ENCODE measurements around the gene CAMSAP2.

CAMSAP2 gene
- 21.5 to 146 (median 67.7) reads per million in 17 experiments for total RNA-seq

- DNase-seq = peak; percentile 81 to 94 (median 86)
Observed at GRCh38 chr1:200738327-200738948, at the start of gene CAMSAP2. Gene CAMSAP2, plus strand, starts transcription at chr1:200738893. Its CDS starts 935 bp downstream, at chr1:200739828.

- DNase-seq = no peak
Observed at GRCh38 chr1:200692316-200692715, 46.4 kb upstream of the CAMSAP2 start.

GRCh38 chr1:200693327-200693726 is 45.4 kb upstream of the CAMSAP2 start:
- no peak for DNase-seq

GRCh38 chr1:200694738-200695137 is 44.0 kb upstream of the CAMSAP2 start:
- DNase-seq = no peak

- DNase-seq = peak; percentile 18 to 75 (median 59)
Observed at GRCh38 chr1:200699871-200700270, 38.8 kb upstream of the CAMSAP2 start.

- DNase-seq = no peak
Observed at GRCh38 chr1:200704986-200705500, 33.6 kb upstream of the CAMSAP2 start.

- DNase-seq = no peak
Observed at GRCh38 chr1:200706111-200706814, 32.4 kb upstream of the CAMSAP2 start.

- no peak for DNase-seq
Observed at GRCh38 chr1:200707116-200707515, 31.6 kb upstream of the CAMSAP2 start.

GRCh38 chr1:200708161-200708560 is 30.5 kb upstream of the CAMSAP2 start:
- DNase-seq = no peak

- no peak for DNase-seq
Observed at GRCh38 chr1:200708769-200709168, 29.9 kb upstream of the CAMSAP2 start.

- no peak for DNase-seq
Observed at GRCh38 chr1:200710166-200710565, 28.5 kb upstream of the CAMSAP2 start.

GRCh38 chr1:200714504-200715187 is 24.0 kb upstream of the CAMSAP2 start:
- no peak for DNase-seq

GRCh38 chr1:200720199-200720598 is 18.5 kb upstream of the CAMSAP2 start:
- no peak for DNase-seq

- DNase-seq = no peak
Observed at GRCh38 chr1:200724064-200724463, 14.6 kb upstream of the CAMSAP2 start.

- DNase-seq = no peak
Observed at GRCh38 chr1:200727257-200727656, 11.4 kb upstream of the CAMSAP2 start.

GRCh38 chr1:200729863-200730262 is 8.8 kb upstream of the CAMSAP2 start:
- peak in 1 of 4 experiments; percentile 16 for DNase-seq

GRCh38 chr1:200731654-200732332 is 6.9 kb upstream of the CAMSAP2 start:
- DNase-seq = no peak

- DNase-seq = no peak
Observed at GRCh38 chr1:200732438-200732837, 6.3 kb upstream of the CAMSAP2 start.

GRCh38 chr1:200733907-200734306 is 4.8 kb upstream of the CAMSAP2 start:
- DNase-seq = no peak

GRCh38 chr1:200737647-200738291 is 924 bp upstream of the CAMSAP2 start:
- peak in 2 of 4 experiments; percentile 12 to 16 for DNase-seq

GRCh38 chr1:200738949-200739651 is 407 bp downstream of the CAMSAP2 start:
- peak; percentile 57 to 83 (median 75) for DNase-seq

Data from suppressor macrophage (primary cell).